Transverse colon (tissue), 4 donors: Measurements from ENCODE around the gene PCBP3. TPM values are rescaled to one million over a fixed set of nuclear protein-coding genes. Genes with fewer than 3 reads are reported as not detected.

Source experiments
- DNase-seq: peaks from one replicate; pipeline ENCODE4 v3.0.0-alpha.2; 2019
- H3K27ac ChIP-seq, 4 donors: fragments of 200-600 bp; sonication (generic); 2 replicates each; pipeline ENCODE4 v1.5.1; 2016 to 2018; ENCODE audit warnings: inconsistent platforms in 4 of 4
- H3K27me3 ChIP-seq: fragments of 200-600 bp; sonication (generic); 2 replicates; pipeline ENCODE4 v1.5.1; 2017; ENCODE audit warnings: inconsistent platforms
- H3K36me3 ChIP-seq, 4 donors: fragments of 200-600 bp; sonication (generic); 2 replicates each; pipeline ENCODE4 v1.5.1; 2017 to 2019; ENCODE audit warnings: inconsistent platforms in 4 of 4
- H3K4me1 ChIP-seq, 4 donors: fragments of 200-600 bp; sonication (generic); 2 replicates each; pipeline ENCODE4 v1.5.1; 2017 to 2020; ENCODE audit warnings: inconsistent platforms in 4 of 4
- H3K4me3 ChIP-seq, 4 donors: fragments of 200-600 bp; sonication (generic); 1 replicate in 1 of 4; 2 replicates in 3 of 4; pipeline versions ENCODE4 v1.5.1 to v1.6.1; 2017 to 2019; ENCODE audit warnings: inconsistent platforms in 4 of 4
- H3K9me3 ChIP-seq, 2 donors: fragments of 200-600 bp; sonication (generic); 2 replicates each; pipeline ENCODE4 v1.5.1; 2017 to 2019; ENCODE audit warnings: inconsistent platforms in 2 of 2
- EP300 ChIP-seq: sonication (generic); formaldehyde crosslinking; IDR thresholded peaks from one replicate; pipeline ENCODE4 v1.6.1; 2017; ENCODE audit warnings: antibody characterized with exemption, low read depth
- POLR2A ChIP-seq: fragments of 450-650 bp; IDR thresholded peaks from one replicate; pipeline ENCODE4 v1.6.1; 2016; ENCODE audit warnings: antibody characterized with exemption, mild to moderate bottlenecking, moderate library complexity
- POLR2AphosphoS5 ChIP-seq, 3 donors: sonication (generic); formaldehyde crosslinking; IDR thresholded peaks; one replicate each; pipeline ENCODE4 v1.6.1; 2016; ENCODE audit warnings: antibody characterized with exemption in 3 of 3
- WGBS, 2 donors: methylation state at CpG; one replicate each; pipeline ENCODE4 v1.1.5; 2018; ENCODE audit warnings: low coverage in 1 of 2; 5-methylcytosine and 5-hydroxymethylcytosine counted together
- in situ Hi-C, 4 donors: fragments of 200-750 bp; cut with MboI; loops; one replicate each; pipeline versions ENCODE4 v1.15.0 to v1.15.1; 2017; ENCODE audit warnings: low sequenced_read_pairs in 3 of 4, low pct_ligation_motif_present in 1 of 4, low pct_unique_long_range_greater_than_20kb in 1 of 4
- intact Hi-C: fragments of 100-400 bp; cut with DNase I; formaldehyde crosslinking; loops from one replicate; pipeline ENCODE4 v1.15.1; 2023; ENCODE audit warnings: low total_unique reads
- total RNA-seq, 4 donors: library from RNA; depleted of rRNA; stranded (reverse); fragments of >200 nt; gene quantifications; one replicate each; pipeline ENCODE4 v1.1.0, GENCODE V29; 2016
- TF ChIP-seq, protein P1 (sequence below), 5 experiments: fragments of 200-600 bp in 3 of 5; fragments of 450-650 bp in 2 of 5; sonication (generic) in 3 of 5; IDR thresholded peaks; 1 replicate in 2 of 5; 2 replicates in 3 of 5; pipeline ENCODE4 v1.5.1; 2016 to 2017; ENCODE audit warnings: antibody characterized with exemption in 5 of 5, inconsistent platforms in 3 of 5, mild to moderate bottlenecking in 2 of 5, moderate library complexity in 1 of 5

Gene PCBP3
- total RNA-seq, 4 donors from 2014 or later: 0.80 to 7.8 (median 5.3) TPM

DNA sequence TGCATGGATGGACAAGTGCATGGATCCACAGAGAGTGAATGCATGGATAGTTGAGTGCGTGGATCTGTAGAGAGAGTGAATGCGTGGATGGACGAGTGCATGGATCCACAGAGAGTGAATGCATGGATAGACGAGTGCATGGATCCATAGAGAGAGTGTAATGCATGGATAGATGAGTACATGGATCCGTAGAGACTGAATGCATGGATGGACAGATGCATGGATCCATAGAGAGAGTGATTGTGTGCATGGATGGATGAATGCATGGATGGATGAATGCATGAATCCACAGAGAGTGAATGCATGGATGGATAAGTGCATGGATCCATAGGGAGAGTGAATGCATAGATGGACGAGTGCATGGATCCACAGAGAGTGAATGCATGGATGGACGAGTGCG lies 153.8 kb downstream of the PCBP3 start:
- H3K4me3 ChIP-seq: no peak overlapping the region
- H3K9me3 ChIP-seq: no peaks in the 10 kb centered on the region
- no peak overlapping the region for H3K27ac ChIP-seq
- no peaks in the 10 kb centered on the region for H3K27me3 ChIP-seq
- DNase-seq: no peak
- intact Hi-C loops: no loop called here
- peaks cover 0 to 4% (median 0%) of the 10 kb centered on the region in 4 donors for H3K4me1 ChIP-seq
- in situ Hi-C loops: no loop called here
- WGBS, 2 donors: 47 to 54% methylated on average over 8 of the region's 8 CpGs
- no peaks in the 10 kb centered on the region for H3K36me3 ChIP-seq
- TF ChIP-seq EP300: no peak
- no peak for TF ChIP-seq POLR2A
- TF ChIP-seq, protein P1, sequence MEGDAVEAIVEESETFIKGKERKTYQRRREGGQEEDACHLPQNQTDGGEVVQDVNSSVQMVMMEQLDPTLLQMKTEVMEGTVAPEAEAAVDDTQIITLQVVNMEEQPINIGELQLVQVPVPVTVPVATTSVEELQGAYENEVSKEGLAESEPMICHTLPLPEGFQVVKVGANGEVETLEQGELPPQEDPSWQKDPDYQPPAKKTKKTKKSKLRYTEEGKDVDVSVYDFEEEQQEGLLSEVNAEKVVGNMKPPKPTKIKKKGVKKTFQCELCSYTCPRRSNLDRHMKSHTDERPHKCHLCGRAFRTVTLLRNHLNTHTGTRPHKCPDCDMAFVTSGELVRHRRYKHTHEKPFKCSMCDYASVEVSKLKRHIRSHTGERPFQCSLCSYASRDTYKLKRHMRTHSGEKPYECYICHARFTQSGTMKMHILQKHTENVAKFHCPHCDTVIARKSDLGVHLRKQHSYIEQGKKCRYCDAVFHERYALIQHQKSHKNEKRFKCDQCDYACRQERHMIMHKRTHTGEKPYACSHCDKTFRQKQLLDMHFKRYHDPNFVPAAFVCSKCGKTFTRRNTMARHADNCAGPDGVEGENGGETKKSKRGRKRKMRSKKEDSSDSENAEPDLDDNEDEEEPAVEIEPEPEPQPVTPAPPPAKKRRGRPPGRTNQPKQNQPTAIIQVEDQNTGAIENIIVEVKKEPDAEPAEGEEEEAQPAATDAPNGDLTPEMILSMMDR (IDR thresholded peaks at IDR 0.05): no peak
- no peak for TF ChIP-seq POLR2AphosphoS5 (IDR thresholded peaks at IDR 0.05)

DNA sequence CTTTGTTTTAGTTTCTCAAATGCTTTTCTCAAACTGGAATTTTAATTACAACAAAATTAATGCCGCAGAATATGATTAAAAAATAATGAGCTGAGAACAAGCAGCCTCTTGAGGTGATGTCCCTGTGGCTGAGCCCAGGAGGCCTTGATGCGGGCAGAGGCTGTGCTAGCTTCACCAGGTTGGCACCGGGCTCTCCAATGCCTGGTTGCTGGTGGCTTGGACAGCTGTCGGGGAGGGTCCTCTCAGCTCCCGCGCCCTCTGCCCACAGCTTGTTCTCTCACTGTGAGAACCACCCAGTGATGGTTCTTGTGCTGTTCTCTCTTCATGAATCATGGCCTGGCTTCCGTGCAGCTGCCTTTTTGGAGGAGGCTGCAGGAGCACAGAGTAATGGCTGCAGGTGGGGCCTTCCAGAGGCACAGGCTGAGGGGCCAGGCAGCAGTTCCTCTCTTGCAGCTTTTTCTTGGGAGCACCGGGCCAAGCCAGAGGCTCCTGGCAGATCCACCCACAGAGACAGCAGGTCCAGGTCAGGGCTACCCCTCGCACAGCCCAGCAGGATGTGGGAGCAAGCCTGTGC lies 156.3 kb downstream of the PCBP3 start:
- in situ Hi-C loops (loop anchor here in 2 of 4 donors (25.0 kb wide), 1 partner anchor 238 kb away; no protein-coding TSS in a partner anchor), intact Hi-C loops (no loop called here)
- WGBS, 2 donors: 85% methylated on average over 8 of the region's 9 CpGs; no CpG with 5 or more reads in 1 of the 2 donors
- no peak for TF ChIP-seq POLR2AphosphoS5 (IDR thresholded peaks at IDR 0.05)
- TF ChIP-seq POLR2A: no peak
- no peak for TF ChIP-seq EP300
- TF ChIP-seq, protein P1 (IDR thresholded peaks at IDR 0.05): no peak
- Histone ChIP-seq H3K36me3 (no peaks in the 10 kb centered on the region), H3K27me3 (no peaks in the 10 kb centered on the region), H3K9me3 (no peaks in the 10 kb centered on the region), H3K4me1 (no peaks in the 10 kb centered on the region), H3K4me3 (no peak overlapping the region), H3K27ac (no peak overlapping the region)
- DNase-seq: no peak

DNA sequence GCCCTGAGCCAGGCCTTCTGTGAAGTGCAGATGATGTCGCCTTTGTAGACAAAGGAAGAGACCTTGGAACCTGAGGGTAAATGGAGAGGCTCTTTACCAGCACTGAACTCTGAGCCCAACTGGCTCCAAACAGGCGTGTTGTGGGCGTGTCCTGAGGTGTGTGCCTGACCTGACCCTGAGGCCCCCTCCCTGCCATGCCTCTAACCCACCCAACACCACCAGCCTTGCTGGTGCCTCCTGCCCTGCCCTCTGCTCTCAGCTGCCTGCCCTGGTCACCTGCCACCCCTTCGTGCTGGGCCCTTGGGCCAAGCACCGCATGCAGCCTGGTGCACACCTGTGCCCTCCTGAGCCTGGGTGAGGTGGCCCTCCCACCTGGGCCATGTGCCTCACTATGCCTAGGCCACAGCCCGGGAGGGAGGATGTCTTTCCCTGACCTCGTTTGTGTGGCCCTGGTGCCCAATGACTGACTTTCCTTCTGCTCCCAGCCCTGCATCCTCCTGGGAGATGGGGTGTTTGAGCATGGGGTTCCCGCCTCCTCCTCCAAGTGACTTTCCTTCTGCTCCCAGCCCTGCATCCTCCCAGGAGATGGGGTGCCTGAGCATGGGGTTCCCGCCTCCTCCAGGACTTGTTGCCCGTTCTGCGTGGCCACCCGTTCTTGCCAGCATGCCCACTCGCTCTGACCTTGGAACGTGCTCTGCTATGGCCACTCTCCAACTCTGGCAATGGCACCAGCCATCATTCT lies 157.0 kb downstream of the PCBP3 start:
- H3K9me3 ChIP-seq: no peaks in the 10 kb centered on the region
- H3K4me3 ChIP-seq: no peak overlapping the region
- 75 to 80% methylated on average over 8 to 13 of the region's 14 CpGs for WGBS, 2 donors
- no peak for DNase-seq
- no peaks in the 10 kb centered on the region for H3K27me3 ChIP-seq
- no peaks in the 10 kb centered on the region for H3K36me3 ChIP-seq
- intact Hi-C loops (no loop called here), in situ Hi-C loops (loop anchor here in 2 of 4 donors (25.0 kb wide), 1 partner anchor 238 kb away; no protein-coding TSS in a partner anchor)
- no peaks in the 10 kb centered on the region for H3K4me1 ChIP-seq
- no peak overlapping the region for H3K27ac ChIP-seq
- TF ChIP-seq, protein P1 (IDR thresholded peaks at IDR 0.05): no peak
- no peak for TF ChIP-seq EP300
- no peak for TF ChIP-seq POLR2A
- TF ChIP-seq POLR2AphosphoS5 (IDR thresholded peaks at IDR 0.05): no peak

DNA sequence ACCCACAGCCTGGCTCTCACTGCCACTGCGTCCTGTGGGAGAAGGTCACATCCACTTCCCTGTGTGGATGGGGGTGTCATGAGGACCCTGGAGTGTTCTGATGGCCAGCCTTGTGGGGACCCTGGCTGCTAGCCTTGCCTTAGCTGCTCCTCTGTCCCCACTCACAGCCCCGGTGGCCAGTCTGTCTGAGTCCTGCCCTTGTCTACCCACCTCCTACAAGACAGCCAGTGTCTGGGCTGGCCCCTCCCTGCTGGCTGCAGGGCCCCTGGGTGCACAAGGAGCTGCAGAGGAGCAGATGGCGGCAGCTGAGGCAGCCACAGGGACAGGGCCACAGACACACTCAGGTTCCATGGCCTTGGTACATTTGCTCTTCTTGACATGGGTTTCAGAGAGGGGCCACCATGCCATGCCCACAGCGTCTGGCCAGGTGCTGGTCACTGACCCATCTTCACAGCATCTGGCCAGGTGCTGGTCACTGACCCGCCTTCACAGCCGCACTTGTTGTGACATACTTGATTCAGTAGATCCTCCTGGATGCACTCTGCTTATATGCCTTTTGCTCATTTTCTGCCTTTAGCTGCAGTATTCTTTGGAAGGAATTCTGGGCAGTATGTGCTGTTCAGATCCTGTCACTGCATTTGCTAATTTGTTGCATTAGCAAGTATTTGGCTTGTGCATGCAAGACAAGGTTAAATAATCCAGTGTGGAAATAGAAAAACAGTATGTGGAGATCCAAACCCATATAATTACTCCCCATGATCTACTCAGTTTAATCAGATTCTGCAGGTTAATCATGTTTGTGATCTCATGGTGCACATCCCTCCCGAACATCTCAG lies 157.8 kb downstream of the PCBP3 start:
- H3K27me3 ChIP-seq: no peaks in the 10 kb centered on the region
- no peak for DNase-seq
- no peak overlapping the region for H3K4me3 ChIP-seq
- H3K4me1 ChIP-seq: no peaks in the 10 kb centered on the region
- H3K9me3 ChIP-seq: no peaks in the 10 kb centered on the region
- in situ Hi-C loops: loop anchor here in 2 of 4 donors (25.0 kb wide), 1 partner anchor 239 kb away; no protein-coding TSS in a partner anchor
- intact Hi-C loops: no loop called here
- TF ChIP-seq EP300: no peak
- TF ChIP-seq POLR2AphosphoS5 (IDR thresholded peaks at IDR 0.05): no peak
- TF ChIP-seq, protein P1 (IDR thresholded peaks at IDR 0.05): no peak
- TF ChIP-seq POLR2A: no peak
- H3K36me3 ChIP-seq: no peaks in the 10 kb centered on the region
- H3K27ac ChIP-seq: no peak overlapping the region
- 88 to 90% methylated on average over 3 to 7 of the region's 7 CpGs for WGBS, 2 donors
